ENCODE data around the gene SLC24A4.

- TF ChIP-seq EZH2phosphoT487 (IDR thresholded peaks at IDR 0.05; ENCODE audit: low read depth, severe bottlenecking, unreplicated experiment) (no peak), EZH2 (IDR thresholded peaks at IDR 0.05; ENCODE audit: borderline replicate concordance) (no peak)
- TF ChIP-seq, protein P1, sequence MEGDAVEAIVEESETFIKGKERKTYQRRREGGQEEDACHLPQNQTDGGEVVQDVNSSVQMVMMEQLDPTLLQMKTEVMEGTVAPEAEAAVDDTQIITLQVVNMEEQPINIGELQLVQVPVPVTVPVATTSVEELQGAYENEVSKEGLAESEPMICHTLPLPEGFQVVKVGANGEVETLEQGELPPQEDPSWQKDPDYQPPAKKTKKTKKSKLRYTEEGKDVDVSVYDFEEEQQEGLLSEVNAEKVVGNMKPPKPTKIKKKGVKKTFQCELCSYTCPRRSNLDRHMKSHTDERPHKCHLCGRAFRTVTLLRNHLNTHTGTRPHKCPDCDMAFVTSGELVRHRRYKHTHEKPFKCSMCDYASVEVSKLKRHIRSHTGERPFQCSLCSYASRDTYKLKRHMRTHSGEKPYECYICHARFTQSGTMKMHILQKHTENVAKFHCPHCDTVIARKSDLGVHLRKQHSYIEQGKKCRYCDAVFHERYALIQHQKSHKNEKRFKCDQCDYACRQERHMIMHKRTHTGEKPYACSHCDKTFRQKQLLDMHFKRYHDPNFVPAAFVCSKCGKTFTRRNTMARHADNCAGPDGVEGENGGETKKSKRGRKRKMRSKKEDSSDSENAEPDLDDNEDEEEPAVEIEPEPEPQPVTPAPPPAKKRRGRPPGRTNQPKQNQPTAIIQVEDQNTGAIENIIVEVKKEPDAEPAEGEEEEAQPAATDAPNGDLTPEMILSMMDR (IDR thresholded peaks at IDR 0.05; ENCODE audit: poor library complexity) = no peak
Measured at GRCh38 chr14:92484132-92484823, 161.3 kb downstream of the SLC24A4 start.

Data from hepatocyte (in vitro differentiated cells).